ENCODE results near the gene MYL10.

The MYL10 gene

DNA sequence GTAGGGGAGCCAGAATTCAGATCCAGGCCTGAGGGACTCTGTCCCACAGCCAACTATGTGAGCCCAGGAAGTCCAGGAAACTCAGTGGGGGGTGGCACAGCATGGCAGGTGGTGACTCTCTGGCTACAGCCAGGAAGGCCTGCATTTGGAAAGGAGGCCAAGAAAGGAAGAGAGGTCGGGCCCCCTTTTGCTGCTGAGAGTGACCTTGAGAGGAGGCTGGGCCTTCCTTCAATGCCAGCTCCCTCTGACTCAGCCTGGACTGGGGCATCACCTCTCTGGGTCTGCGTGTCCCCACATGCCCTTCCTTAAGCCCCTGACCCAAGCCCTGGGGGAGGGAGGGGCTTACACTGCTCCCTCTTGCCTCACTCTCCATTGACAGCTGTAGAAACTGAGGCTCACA is 6.4 kb upstream of the MYL10 start:
- TF ChIP-seq CTCF (conservative IDR thresholded peaks at IDR 0.05; ENCODE audit: low read length), result no peak
- H3K4me3 ChIP-seq (ENCODE audit: low read length), result no peak overlapping the region
- no peak for DNase-seq (ENCODE audit: low read depth)

DNA sequence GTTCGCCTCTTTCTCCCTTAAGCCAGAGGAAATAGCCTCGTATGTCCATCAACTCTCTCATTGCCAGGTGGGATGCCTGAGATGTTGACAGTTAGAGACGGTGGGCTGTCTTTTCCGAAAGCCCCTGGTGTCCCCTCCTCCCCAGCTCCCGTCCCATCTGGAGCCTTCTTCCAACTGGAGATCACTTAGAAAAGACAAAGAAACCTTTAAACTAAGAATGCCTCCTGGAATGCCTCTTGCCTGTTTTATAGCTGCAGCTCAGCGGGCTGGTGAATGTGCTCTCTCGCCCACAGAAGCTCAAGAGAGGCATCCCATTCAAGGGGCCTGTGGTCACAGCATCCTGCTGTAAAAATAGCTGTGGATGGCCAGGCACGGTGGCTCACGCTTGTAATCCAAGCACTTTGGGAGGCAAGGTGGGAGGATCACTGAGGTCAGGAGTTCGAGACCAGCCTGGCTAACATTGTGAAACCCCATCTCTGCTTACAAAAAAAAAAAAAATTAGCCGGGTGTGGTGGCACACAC is 5.2 kb upstream of the MYL10 start:
- TF ChIP-seq CTCF (conservative IDR thresholded peaks at IDR 0.05; ENCODE audit: low read length), result no peak
- no peak overlapping the region for H3K4me3 ChIP-seq (ENCODE audit: low read length)
- DNase-seq (ENCODE audit: low read depth), result no peak

DNA sequence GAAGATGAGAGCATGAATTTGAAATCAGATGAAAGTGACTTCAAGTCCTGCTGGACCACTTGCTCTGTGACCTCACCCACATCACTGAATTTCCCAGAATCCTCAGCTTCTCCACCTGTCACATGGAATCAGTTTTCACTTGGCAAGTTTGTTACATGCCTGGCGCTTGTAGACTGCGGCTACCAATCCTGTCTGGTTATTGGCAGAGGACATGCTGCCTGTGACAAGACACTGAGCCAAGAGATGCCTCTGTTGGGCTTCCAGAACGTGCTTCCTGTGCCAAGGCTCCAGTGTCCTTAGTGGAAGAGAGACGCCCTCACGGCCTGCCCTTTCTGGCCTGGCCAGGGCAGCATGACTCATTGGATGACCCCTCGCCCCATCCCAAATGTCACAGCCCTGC is 4.4 kb upstream of the MYL10 start:
- TF ChIP-seq CTCF (conservative IDR thresholded peaks at IDR 0.05; ENCODE audit: low read length), result no peak
- DNase-seq (ENCODE audit: low read depth), result no peak
- no peak overlapping the region for H3K4me3 ChIP-seq (ENCODE audit: low read length)

- no peak for DNase-seq (ENCODE audit: low read depth)
- TF ChIP-seq CTCF (conservative IDR thresholded peaks at IDR 0.05; ENCODE audit: low read length), result no peak
Measured at GRCh38 chr7:101632641-101633040, 3.5 kb upstream of the MYL10 start.

GRCh38 chr7:101631224-101631714 is 2.2 kb upstream of the MYL10 start:
- no peak for TF ChIP-seq CTCF (conservative IDR thresholded peaks at IDR 0.05; ENCODE audit: low read length)
- H3K4me3 ChIP-seq (ENCODE audit: low read length), result no peak overlapping the region
- DNase-seq (ENCODE audit: low read depth), result no peak

More at GRCh38 chr7:101632641-101633040, 3.5 kb upstream of the MYL10 start:
- no peak overlapping the region for H3K4me3 ChIP-seq (ENCODE audit: low read length)

GRCh38 chr7:101630591-101630990 is 1.5 kb upstream of the MYL10 start:
- DNase-seq (ENCODE audit: low read depth), result peak; percentile 42
- no peak overlapping the region for H3K4me3 ChIP-seq (ENCODE audit: low read length)
- no peak for TF ChIP-seq CTCF (conservative IDR thresholded peaks at IDR 0.05; ENCODE audit: low read length)

DNA sequence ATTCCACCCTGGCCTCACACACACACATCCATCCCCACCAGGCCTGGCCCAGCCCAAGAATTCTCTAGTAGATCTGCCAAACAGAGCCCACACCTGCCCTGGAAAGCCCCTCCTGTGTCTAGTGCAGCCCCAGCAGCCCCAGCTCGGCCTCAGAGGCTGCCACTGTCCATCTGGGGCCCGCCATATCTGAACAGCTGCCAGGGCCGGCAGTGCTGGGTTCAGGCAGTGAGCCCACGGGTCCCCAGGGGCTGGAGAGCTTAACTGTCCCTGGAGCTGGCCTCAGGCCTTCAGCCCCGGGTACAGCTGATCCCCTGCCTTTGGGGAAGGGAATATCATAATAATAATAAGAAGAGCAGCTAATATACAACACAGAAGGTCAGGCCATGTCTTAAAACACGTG is 574 bp downstream of the MYL10 start:
- H3K4me3 ChIP-seq (ENCODE audit: low read length), result no peak overlapping the region
- no peak for DNase-seq (ENCODE audit: low read depth)
- no peak for TF ChIP-seq CTCF (conservative IDR thresholded peaks at IDR 0.05; ENCODE audit: low read length)
